ENCODE data around the gene GSTM5. TPM values are rescaled to one million over a fixed set of nuclear protein-coding genes. Genes with fewer than 3 reads are reported as not detected.

Gene GSTM5
- total RNA-seq, 1 experiment from 2014 or later, result 0.11 TPM

DNA sequence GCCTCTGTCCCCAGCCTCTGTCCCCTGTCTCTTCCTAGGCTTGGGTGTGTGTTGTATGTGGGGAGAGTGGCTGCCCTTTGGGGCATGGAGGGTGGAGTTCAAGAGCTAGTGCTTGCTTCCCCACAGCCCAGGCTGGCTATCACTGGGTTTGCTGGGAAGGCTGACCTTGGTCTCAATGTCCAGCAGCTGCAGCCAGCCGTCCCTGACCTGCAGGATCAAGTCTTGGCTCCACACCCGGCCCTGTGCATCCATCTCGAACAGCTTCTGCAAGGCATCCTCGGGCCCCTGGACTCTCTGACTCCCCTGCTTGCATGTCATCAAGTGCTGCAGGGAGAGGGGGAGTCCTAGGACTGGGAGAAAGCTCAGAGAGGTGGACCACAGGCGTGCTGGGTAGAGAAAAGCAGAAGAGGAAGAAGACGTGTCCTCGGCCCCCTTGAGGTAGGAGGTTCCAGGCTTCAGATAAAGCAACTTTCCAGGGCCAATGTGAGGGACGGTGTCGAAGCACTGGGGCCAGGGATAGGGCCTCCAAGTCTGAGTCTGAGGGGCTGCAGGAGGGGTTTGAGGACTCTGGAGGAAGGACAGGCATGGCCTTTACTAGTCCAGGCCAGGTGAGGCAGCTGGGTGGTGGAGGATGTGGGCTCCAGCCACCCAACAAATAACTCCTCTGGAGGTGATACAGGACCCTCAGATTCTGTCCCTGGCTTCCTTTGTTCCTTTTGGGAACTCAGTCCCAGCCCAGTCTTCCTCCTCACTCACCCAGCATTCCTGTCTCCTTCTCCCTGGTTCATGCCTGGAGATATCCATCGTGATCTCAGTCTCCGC lies 47.7 kb downstream of the GSTM5 start:
- ChIA-PET CTCF (interaction anchor here (1.0 kb wide), 1 partner anchor 120 kb away, joined by 4 read pairs; no protein-coding TSS in a partner anchor), POLR2A (no interaction called here)
- TF ChIP-seq ZNF671 (CRISPR knock-in tag; IDR thresholded peaks at IDR 0.05), result no peak
- TF ChIP-seq TEAD4 (CRISPR knock-in tag; IDR thresholded peaks at IDR 0.05), result no peak
- TF ChIP-seq OVOL2 (CRISPR knock-in tag; IDR thresholded peaks at IDR 0.05; ENCODE audit: borderline replicate concordance), result no peak
- Mint-ChIP-seq H3K4me1 (peaks cover 6% of the 10 kb centered on the region; the same call in 1 of the 2 replicates), H3K27ac (no peak overlapping the region), H3K9me3 (no peaks in the 10 kb centered on the region), H3K27me3 (ENCODE audit: low read depth) (no peaks in the 10 kb centered on the region; the same call in 1 of the 2 replicates), H3K4me3 (no peak overlapping the region), H3K36me3 (no peaks in the 10 kb centered on the region)
- no peak for ATAC-seq
- no peak for DNase-seq (ENCODE audit: low spot score)

DNA sequence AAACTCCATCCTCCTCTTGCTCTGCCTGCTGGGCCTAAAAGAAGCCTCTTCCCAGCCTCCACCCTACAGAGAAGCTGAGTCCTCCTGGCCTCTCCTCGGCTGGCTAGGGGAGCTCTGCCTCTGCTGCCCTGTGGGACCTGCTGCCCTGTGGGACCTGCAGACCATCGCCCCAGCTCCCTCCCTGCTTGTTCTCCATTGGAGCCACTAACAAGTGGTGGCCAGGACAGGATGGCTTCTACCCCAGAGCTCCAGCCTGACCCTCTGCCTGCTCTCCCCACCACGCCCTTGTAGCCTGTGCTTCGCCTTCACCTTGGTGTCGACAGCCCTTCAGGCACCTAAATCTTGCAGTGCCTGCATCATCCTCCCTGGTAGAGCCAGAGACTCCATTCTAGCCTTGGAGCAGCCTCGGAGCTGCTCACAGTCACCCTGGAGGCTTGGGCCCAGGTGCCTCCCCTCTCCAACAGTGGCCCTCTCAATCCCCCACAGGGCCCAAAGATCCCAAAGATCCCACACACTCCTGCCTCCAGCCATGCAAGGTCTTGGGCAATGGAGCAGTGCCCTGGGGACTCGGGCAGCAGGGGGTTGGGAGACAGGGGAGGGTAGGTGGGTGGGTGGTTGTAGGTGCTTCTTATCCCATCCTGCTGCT lies 48.7 kb downstream of the GSTM5 start:
- ChIA-PET POLR2A (no interaction called here), CTCF (interaction anchor here (1.0 to 1.3 kb wide), 2 partner anchors 13 to 121 kb away, joined by 3 to 4 read pairs; no protein-coding TSS in a partner anchor)
- DNase-seq (ENCODE audit: low spot score), result no peak
- H3K4me1 Mint-ChIP-seq, result peaks cover 6% of the 10 kb centered on the region; the same call in 1 of the 2 replicates
- H3K36me3 Mint-ChIP-seq, result no peaks in the 10 kb centered on the region
- no peak overlapping the region for H3K4me3 Mint-ChIP-seq
- no peaks in the 10 kb centered on the region; the same call in 1 of the 2 replicates for H3K27me3 Mint-ChIP-seq (ENCODE audit: low read depth)
- no peak for ATAC-seq
- no peak for TF ChIP-seq KAT7 (CRISPR knock-in tag; IDR thresholded peaks at IDR 0.05; ENCODE audit: borderline replicate concordance)
- TF ChIP-seq, protein P1, sequence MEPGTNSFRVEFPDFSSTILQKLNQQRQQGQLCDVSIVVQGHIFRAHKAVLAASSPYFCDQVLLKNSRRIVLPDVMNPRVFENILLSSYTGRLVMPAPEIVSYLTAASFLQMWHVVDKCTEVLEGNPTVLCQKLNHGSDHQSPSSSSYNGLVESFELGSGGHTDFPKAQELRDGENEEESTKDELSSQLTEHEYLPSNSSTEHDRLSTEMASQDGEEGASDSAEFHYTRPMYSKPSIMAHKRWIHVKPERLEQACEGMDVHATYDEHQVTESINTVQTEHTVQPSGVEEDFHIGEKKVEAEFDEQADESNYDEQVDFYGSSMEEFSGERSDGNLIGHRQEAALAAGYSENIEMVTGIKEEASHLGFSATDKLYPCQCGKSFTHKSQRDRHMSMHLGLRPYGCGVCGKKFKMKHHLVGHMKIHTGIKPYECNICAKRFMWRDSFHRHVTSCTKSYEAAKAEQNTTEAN (CRISPR knock-in tag; IDR thresholded peaks at IDR 0.05), result no peak
- TF ChIP-seq, protein P2, sequence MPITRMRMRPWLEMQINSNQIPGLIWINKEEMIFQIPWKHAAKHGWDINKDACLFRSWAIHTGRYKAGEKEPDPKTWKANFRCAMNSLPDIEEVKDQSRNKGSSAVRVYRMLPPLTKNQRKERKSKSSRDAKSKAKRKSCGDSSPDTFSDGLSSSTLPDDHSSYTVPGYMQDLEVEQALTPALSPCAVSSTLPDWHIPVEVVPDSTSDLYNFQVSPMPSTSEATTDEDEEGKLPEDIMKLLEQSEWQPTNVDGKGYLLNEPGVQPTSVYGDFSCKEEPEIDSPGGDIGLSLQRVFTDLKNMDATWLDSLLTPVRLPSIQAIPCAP (CRISPR knock-in tag; IDR thresholded peaks at IDR 0.05), result no peak
- TF ChIP-seq, protein P3, sequence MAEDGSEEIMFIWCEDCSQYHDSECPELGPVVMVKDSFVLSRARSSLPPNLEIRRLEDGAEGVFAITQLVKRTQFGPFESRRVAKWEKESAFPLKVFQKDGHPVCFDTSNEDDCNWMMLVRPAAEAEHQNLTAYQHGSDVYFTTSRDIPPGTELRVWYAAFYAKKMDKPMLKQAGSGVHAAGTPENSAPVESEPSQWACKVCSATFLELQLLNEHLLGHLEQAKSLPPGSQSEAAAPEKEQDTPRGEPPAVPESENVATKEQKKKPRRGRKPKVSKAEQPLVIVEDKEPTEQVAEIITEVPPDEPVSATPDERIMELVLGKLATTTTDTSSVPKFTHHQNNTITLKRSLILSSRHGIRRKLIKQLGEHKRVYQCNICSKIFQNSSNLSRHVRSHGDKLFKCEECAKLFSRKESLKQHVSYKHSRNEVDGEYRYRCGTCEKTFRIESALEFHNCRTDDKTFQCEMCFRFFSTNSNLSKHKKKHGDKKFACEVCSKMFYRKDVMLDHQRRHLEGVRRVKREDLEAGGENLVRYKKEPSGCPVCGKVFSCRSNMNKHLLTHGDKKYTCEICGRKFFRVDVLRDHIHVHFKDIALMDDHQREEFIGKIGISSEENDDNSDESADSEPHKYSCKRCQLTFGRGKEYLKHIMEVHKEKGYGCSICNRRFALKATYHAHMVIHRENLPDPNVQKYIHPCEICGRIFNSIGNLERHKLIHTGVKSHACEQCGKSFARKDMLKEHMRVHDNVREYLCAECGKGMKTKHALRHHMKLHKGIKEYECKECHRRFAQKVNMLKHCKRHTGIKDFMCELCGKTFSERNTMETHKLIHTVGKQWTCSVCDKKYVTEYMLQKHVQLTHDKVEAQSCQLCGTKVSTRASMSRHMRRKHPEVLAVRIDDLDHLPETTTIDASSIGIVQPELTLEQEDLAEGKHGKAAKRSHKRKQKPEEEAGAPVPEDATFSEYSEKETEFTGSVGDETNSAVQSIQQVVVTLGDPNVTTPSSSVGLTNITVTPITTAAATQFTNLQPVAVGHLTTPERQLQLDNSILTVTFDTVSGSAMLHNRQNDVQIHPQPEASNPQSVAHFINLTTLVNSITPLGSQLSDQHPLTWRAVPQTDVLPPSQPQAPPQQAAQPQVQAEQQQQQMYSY (CRISPR knock-in tag; IDR thresholded peaks at IDR 0.05), result no peak
- no peak for TF ChIP-seq ETV6 (CRISPR knock-in tag; IDR thresholded peaks at IDR 0.05)
- TF ChIP-seq RORB (CRISPR knock-in tag; IDR thresholded peaks at IDR 0.05), result no peak
- TF ChIP-seq, protein P4, sequence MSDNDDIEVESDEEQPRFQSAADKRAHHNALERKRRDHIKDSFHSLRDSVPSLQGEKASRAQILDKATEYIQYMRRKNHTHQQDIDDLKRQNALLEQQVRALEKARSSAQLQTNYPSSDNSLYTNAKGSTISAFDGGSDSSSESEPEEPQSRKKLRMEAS (CRISPR knock-in tag; IDR thresholded peaks at IDR 0.05), result no peak
- TF ChIP-seq, protein P5, sequence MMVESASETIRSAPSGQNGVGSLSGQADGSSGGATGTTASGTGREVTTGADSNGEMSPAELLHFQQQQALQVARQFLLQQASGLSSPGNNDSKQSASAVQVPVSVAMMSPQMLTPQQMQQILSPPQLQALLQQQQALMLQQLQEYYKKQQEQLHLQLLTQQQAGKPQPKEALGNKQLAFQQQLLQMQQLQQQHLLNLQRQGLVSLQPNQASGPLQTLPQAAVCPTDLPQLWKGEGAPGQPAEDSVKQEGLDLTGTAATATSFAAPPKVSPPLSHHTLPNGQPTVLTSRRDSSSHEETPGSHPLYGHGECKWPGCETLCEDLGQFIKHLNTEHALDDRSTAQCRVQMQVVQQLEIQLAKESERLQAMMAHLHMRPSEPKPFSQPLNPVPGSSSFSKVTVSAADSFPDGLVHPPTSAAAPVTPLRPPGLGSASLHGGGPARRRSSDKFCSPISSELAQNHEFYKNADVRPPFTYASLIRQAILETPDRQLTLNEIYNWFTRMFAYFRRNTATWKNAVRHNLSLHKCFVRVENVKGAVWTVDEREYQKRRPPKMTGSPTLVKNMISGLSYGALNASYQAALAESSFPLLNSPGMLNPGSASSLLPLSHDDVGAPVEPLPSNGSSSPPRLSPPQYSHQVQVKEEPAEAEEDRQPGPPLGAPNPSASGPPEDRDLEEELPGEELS (CRISPR knock-in tag; IDR thresholded peaks at IDR 0.05), result no peak
- TF ChIP-seq ZNF138 (CRISPR knock-in tag; conservative IDR thresholded peaks at IDR 0.05), result no peak
- TF ChIP-seq ATF1 (CRISPR knock-in tag; IDR thresholded peaks at IDR 0.05), result no peak
- no peak for TF ChIP-seq CBFB (CRISPR knock-in tag; IDR thresholded peaks at IDR 0.05; ENCODE audit: low read depth)
- no peak for TF ChIP-seq ZBTB21 (CRISPR knock-in tag; IDR thresholded peaks at IDR 0.05; ENCODE audit: borderline replicate concordance)
- no peak overlapping the region for H3K27ac Mint-ChIP-seq
- no peaks in the 10 kb centered on the region for H3K9me3 Mint-ChIP-seq

All from WTC11 (cell line).